HEK293 (cell line): ENCODE data around the gene MSH6.

Experiments used
- CTCF ChIA-PET: fragments of 350-600 bp; formaldehyde crosslinking; extraction: SDS; loops from one replicate; lab custom pipeline; 2021; ENCODE audit warnings: antibody characterized with exemption; lab: Yijun Ruan, JAX
- POLR2A ChIA-PET: fragments of 300-600 bp; formaldehyde crosslinking; extraction: SDS; loops from one replicate; lab custom pipeline; 2020; ENCODE audit warnings: antibody characterized with exemption, inconsistent platforms; lab: Yijun Ruan, JAX
- H3K27ac ChIP-seq: fragments of 200-500 bp; sonication (Bioruptor generic); 2 replicates; pipeline ENCODE4 v1.5.1; 2014; ENCODE audit warnings: low read depth, low read length, control low read depth, inconsistent platforms; ENCODE audit errors: extremely low read depth
- H3K36me3 ChIP-seq, 2 experiments: fragments of 200-500 bp in 1 of 2; sonication (Bioruptor generic) in 1 of 2; 1 replicate in 1 of 2; 2 replicates in 1 of 2; pipeline ENCODE4 v1.5.1; 2014 to 2017; ENCODE audit warnings: inconsistent platforms in 2 of 2, low read length in 2 of 2; ENCODE audit not compliant: control insufficient read depth in 2 of 2, insufficient read depth in 1 of 2
- H3K4me1 ChIP-seq: fragments of 200-500 bp; sonication (Bioruptor generic); 2 replicates; pipeline ENCODE4 v1.5.1; 2014; ENCODE audit warnings: mild to moderate bottlenecking, low read length, inconsistent platforms; ENCODE audit not compliant: control insufficient read depth, insufficient read depth
- H3K4me3 ChIP-seq: 2 replicates; pipeline ENCODE4 v1.5.1; 2011; ENCODE audit warnings: low read depth, mild to moderate bottlenecking, control low read depth, low read length, moderate library complexity
- H3K9me3 ChIP-seq: fragments of 200-500 bp; sonication (Bioruptor generic); 2 replicates; pipeline ENCODE4 v1.5.1; 2014; ENCODE audit warnings: low read depth, low read length, inconsistent platforms; ENCODE audit not compliant: control insufficient read depth, insufficient read depth
- CTCF ChIP-seq: fragments of 450-650 bp; formaldehyde crosslinking; IDR thresholded peaks from 2 replicates; pipeline ENCODE4 v1.5.1; 2016; ENCODE audit warnings: missing biosample characterization, missing genetic modification characterization
- GLI4 ChIP-seq: fragments of 450-650 bp; formaldehyde crosslinking; IDR thresholded peaks from 2 replicates; pipeline ENCODE4 v1.5.1; 2016; ENCODE audit warnings: missing biosample characterization, missing genetic modification characterization
- IKZF3 ChIP-seq: fragments of 450-650 bp; IDR thresholded peaks from 2 replicates; pipeline ENCODE4 v1.5.0; 2018; ENCODE audit warnings: missing biosample characterization, mild to moderate bottlenecking, missing genetic modification characterization, moderate library complexity
- KLF9 ChIP-seq: fragments of 450-650 bp; formaldehyde crosslinking; IDR thresholded peaks from 2 replicates; pipeline ENCODE4 v1.5.1; 2016; ENCODE audit warnings: missing biosample characterization, missing genetic modification characterization, low read depth
- PRDM6 ChIP-seq: fragments of 450-650 bp; formaldehyde crosslinking; IDR thresholded peaks from 2 replicates; pipeline ENCODE4 v1.5.1; 2017; ENCODE audit warnings: missing biosample characterization, missing genetic modification characterization
- TCF7L2 ChIP-seq: IDR thresholded peaks from 2 replicates; pipeline ENCODE4 v1.6.1; 2011; ENCODE audit warnings: low read depth, mild to moderate bottlenecking, inconsistent platforms, low read length, moderate library complexity, borderline replicate concordance
- YY1 ChIP-seq: fragments of 450-650 bp; formaldehyde crosslinking; IDR thresholded peaks from 2 replicates; pipeline ENCODE4 v1.5.1; 2018; ENCODE audit warnings: missing biosample characterization, missing genetic modification characterization
- ZBTB17 ChIP-seq: fragments of 450-650 bp; formaldehyde crosslinking; IDR thresholded peaks from 2 replicates; pipeline ENCODE4 v1.5.1; 2016; ENCODE audit warnings: missing biosample characterization, missing genetic modification characterization
- ZFP69B ChIP-seq: fragments of 450-650 bp; formaldehyde crosslinking; IDR thresholded peaks from 2 replicates; pipeline ENCODE4 v1.5.1; 2016; ENCODE audit warnings: missing biosample characterization, missing genetic modification characterization
- ZNF112 ChIP-seq: fragments of 450-650 bp; formaldehyde crosslinking; IDR thresholded peaks from 2 replicates; pipeline ENCODE4 v1.5.0; 2017; ENCODE audit warnings: missing biosample characterization, missing genetic modification characterization
- ZNF121 ChIP-seq: fragments of 450-650 bp; formaldehyde crosslinking; IDR thresholded peaks from 2 replicates; pipeline ENCODE4 v1.5.1; 2016; ENCODE audit warnings: missing biosample characterization, missing genetic modification characterization
- ZNF202 ChIP-seq: fragments of 450-650 bp; formaldehyde crosslinking; IDR thresholded peaks from 2 replicates; pipeline ENCODE4 v1.5.1; 2016; ENCODE audit warnings: missing biosample characterization, missing genetic modification characterization, borderline replicate concordance
- ZNF23 ChIP-seq: fragments of 450-650 bp; formaldehyde crosslinking; IDR thresholded peaks from 2 replicates; pipeline ENCODE4 v1.5.1; 2016; ENCODE audit warnings: missing biosample characterization, missing genetic modification characterization, borderline replicate concordance
- ZNF248 ChIP-seq: fragments of 450-650 bp; formaldehyde crosslinking; IDR thresholded peaks from 2 replicates; pipeline ENCODE4 v1.5.1; 2017; ENCODE audit warnings: missing biosample characterization, missing genetic modification characterization
- ZNF302 ChIP-seq: fragments of 450-650 bp; formaldehyde crosslinking; IDR thresholded peaks from 2 replicates; pipeline ENCODE4 v1.5.1; 2016; ENCODE audit warnings: missing biosample characterization, missing genetic modification characterization, low read depth
- ZNF473 ChIP-seq: fragments of 450-650 bp; formaldehyde crosslinking; IDR thresholded peaks from 2 replicates; pipeline ENCODE4 v1.5.1; 2017; ENCODE audit warnings: missing biosample characterization, missing genetic modification characterization
- ZNF629 ChIP-seq: fragments of 450-650 bp; formaldehyde crosslinking; IDR thresholded peaks from 2 replicates; pipeline ENCODE4 v1.5.1; 2017; ENCODE audit warnings: missing biosample characterization, missing genetic modification characterization
- ZNF677 ChIP-seq: fragments of 450-650 bp; IDR thresholded peaks from 2 replicates; pipeline ENCODE4 v1.5.0; 2018; ENCODE audit warnings: missing biosample characterization, mild to moderate bottlenecking, missing genetic modification characterization, moderate library complexity
- ZNF792 ChIP-seq: fragments of 450-650 bp; formaldehyde crosslinking; IDR thresholded peaks from 2 replicates; pipeline ENCODE4 v1.5.1; 2016; ENCODE audit warnings: missing biosample characterization, missing genetic modification characterization
- ZNF837 ChIP-seq: fragments of 450-650 bp; formaldehyde crosslinking; IDR thresholded peaks from 2 replicates; pipeline ENCODE4 v1.5.1; 2016; ENCODE audit warnings: missing biosample characterization, missing genetic modification characterization
- ZSCAN30 ChIP-seq: fragments of 450-650 bp; IDR thresholded peaks from 2 replicates; pipeline ENCODE4 v1.5.1; 2018; ENCODE audit warnings: missing biosample characterization, mild to moderate bottlenecking, missing genetic modification characterization, moderate library complexity
- TF ChIP-seq, protein P1 (sequence below): fragments of 450-650 bp; formaldehyde crosslinking; IDR thresholded peaks from 2 replicates; pipeline ENCODE4 v1.5.1; 2017; ENCODE audit warnings: missing biosample characterization, missing genetic modification characterization
- TF ChIP-seq, protein P2 (sequence below): fragments of 450-650 bp; formaldehyde crosslinking; IDR thresholded peaks from 2 replicates; pipeline ENCODE4 v1.5.1; 2017; ENCODE audit warnings: missing biosample characterization, missing genetic modification characterization
- TF ChIP-seq, protein P3 (sequence below): fragments of 450-650 bp; IDR thresholded peaks from 2 replicates; pipeline ENCODE4 v1.5.1; 2018; ENCODE audit warnings: missing biosample characterization, missing genetic modification characterization
- TF ChIP-seq, protein P4 (sequence below): IDR thresholded peaks from 2 replicates; pipeline ENCODE4 v1.6.1; 2011; ENCODE audit warnings: mild to moderate bottlenecking, low read depth, low read length, borderline replicate concordance
- TF ChIP-seq, protein P5 (sequence below): fragments of 450-650 bp; formaldehyde crosslinking; IDR thresholded peaks from 2 replicates; pipeline ENCODE4 v1.5.1; 2016; ENCODE audit warnings: missing biosample characterization, missing genetic modification characterization, low read depth

Gene MSH6

GRCh38 chr2:47815764-47816163, 32.8 kb downstream of the MSH6 start:
- H3K9me3 ChIP-seq = no peaks in the 10 kb centered on the region
- CTCF ChIA-PET = no interaction called here
- POLR2A ChIA-PET = no interaction called here
- H3K4me3 ChIP-seq = no peak overlapping the region
- H3K27ac ChIP-seq = no peak overlapping the region
- H3K4me1 ChIP-seq = no peaks in the 10 kb centered on the region
- peaks cover 42 to 78% of the 10 kb centered on the region in 2 experiments for H3K36me3 ChIP-seq
- TF ChIP-seq KLF9 (tag by site-specific recombination) (no peak), IKZF3 (tag by site-specific recombination) (no peak), ZNF792 (tag by site-specific recombination) (no peak), PRDM6 (tag by site-specific recombination) (no peak), ZNF473 (tag by site-specific recombination) (no peak), ZNF629 (tag by site-specific recombination) (no peak), ZSCAN30 (tag by site-specific recombination) (no peak), ZNF23 (tag by site-specific recombination) (no peak), CTCF (no peak), ZNF302 (no peak)
- TF ChIP-seq, protein P1, sequence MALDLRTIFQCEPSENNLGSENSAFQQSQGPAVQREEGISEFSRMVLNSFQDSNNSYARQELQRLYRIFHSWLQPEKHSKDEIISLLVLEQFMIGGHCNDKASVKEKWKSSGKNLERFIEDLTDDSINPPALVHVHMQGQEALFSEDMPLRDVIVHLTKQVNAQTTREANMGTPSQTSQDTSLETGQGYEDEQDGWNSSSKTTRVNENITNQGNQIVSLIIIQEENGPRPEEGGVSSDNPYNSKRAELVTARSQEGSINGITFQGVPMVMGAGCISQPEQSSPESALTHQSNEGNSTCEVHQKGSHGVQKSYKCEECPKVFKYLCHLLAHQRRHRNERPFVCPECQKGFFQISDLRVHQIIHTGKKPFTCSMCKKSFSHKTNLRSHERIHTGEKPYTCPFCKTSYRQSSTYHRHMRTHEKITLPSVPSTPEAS (tag by site-specific recombination) = no peak
- TF ChIP-seq, protein P2, sequence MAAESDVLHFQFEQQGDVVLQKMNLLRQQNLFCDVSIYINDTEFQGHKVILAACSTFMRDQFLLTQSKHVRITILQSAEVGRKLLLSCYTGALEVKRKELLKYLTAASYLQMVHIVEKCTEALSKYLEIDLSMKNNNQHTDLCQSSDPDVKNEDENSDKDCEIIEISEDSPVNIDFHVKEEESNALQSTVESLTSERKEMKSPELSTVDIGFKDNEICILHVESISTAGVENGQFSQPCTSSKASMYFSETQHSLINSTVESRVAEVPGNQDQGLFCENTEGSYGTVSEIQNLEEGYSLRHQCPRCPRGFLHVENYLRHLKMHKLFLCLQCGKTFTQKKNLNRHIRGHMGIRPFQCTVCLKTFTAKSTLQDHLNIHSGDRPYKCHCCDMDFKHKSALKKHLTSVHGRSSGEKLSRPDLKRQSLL = no peak
- TF ChIP-seq, protein P3, sequence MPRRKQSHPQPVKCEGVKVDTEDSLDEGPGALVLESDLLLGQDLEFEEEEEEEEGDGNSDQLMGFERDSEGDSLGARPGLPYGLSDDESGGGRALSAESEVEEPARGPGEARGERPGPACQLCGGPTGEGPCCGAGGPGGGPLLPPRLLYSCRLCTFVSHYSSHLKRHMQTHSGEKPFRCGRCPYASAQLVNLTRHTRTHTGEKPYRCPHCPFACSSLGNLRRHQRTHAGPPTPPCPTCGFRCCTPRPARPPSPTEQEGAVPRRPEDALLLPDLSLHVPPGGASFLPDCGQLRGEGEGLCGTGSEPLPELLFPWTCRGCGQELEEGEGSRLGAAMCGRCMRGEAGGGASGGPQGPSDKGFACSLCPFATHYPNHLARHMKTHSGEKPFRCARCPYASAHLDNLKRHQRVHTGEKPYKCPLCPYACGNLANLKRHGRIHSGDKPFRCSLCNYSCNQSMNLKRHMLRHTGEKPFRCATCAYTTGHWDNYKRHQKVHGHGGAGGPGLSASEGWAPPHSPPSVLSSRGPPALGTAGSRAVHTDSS (tag by site-specific recombination) = no peak

DNA sequence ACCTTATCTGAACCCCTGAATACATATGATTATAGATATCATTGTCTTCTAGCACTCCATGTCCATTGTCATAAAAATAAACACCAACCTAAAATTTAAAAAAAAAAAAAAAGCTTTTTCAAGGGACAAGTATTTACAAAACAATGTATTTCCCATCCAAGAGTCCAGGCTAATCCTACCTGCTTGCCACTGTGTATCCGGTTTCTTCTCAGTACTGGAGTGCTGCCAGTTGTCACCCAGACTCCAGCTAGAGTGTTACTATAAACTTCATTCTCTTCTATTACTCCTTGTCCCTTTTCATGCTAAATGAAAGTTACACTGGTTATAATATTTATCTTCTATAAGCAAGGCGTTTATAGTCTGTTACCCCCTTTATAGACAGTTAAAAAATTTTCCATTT, 35.8 kb downstream of the MSH6 start:
- H3K36me3 ChIP-seq = peaks cover 45 to 76% of the 10 kb centered on the region in 2 experiments
- CTCF ChIA-PET = interaction anchor here (0.7 kb wide), 1 partner anchor 288 kb away, joined by 3 read pairs; no protein-coding TSS in a partner anchor
- H3K4me3 ChIP-seq = no peak overlapping the region
- H3K9me3 ChIP-seq = no peaks in the 10 kb centered on the region
- H3K4me1 ChIP-seq = no peaks in the 10 kb centered on the region
- POLR2A ChIA-PET = no interaction called here
- H3K27ac ChIP-seq = no peak overlapping the region
- TF ChIP-seq ZNF112 (tag by site-specific recombination) (no peak), ZBTB17 (tag by site-specific recombination) (no peak), YY1 (tag by site-specific recombination) (no peak), ZNF248 (tag by site-specific recombination) (no peak), ZNF202 (tag by site-specific recombination) (no peak), GLI4 (tag by site-specific recombination) (no peak), ZNF677 (tag by site-specific recombination) (no peak), ZNF837 (tag by site-specific recombination) (no peak), TCF7L2 (no peak), ZNF121 (no peak), ZFP69B (tag by site-specific recombination) (no peak)
- TF ChIP-seq, protein P4, sequence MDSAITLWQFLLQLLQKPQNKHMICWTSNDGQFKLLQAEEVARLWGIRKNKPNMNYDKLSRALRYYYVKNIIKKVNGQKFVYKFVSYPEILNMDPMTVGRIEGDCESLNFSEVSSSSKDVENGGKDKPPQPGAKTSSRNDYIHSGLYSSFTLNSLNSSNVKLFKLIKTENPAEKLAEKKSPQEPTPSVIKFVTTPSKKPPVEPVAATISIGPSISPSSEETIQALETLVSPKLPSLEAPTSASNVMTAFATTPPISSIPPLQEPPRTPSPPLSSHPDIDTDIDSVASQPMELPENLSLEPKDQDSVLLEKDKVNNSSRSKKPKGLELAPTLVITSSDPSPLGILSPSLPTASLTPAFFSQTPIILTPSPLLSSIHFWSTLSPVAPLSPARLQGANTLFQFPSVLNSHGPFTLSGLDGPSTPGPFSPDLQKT = no peak
- TF ChIP-seq, protein P5, sequence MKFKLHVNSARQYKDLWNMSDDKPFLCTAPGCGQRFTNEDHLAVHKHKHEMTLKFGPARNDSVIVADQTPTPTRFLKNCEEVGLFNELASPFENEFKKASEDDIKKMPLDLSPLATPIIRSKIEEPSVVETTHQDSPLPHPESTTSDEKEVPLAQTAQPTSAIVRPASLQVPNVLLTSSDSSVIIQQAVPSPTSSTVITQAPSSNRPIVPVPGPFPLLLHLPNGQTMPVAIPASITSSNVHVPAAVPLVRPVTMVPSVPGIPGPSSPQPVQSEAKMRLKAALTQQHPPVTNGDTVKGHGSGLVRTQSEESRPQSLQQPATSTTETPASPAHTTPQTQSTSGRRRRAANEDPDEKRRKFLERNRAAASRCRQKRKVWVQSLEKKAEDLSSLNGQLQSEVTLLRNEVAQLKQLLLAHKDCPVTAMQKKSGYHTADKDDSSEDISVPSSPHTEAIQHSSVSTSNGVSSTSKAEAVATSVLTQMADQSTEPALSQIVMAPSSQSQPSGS (tag by site-specific recombination) = no peak
